H9 (cell line): ENCODE measurements around the gene SOX12. TPM values are rescaled to one million over a fixed set of nuclear protein-coding genes. Genes with fewer than 3 reads are reported as not detected.

ENCODE experiments used
- DNase-seq: peaks from one replicate; pipeline ENCODE4 v3.0.0-alpha.2; 2017
- H2AFZ ChIP-seq: one replicate; pipeline ENCODE4 v1.6.1; 2013; ENCODE audit warnings: mild to moderate bottlenecking, low read length, control low read depth, moderate library complexity
- H2AK5ac ChIP-seq: 2 replicates; pipeline ENCODE4 v1.6.1; 2013; ENCODE audit warnings: low read length, control low read depth, mixed read lengths; ENCODE audit not compliant: insufficient read length
- H2BK120ac ChIP-seq: one replicate; pipeline ENCODE4 v1.6.1; 2013; ENCODE audit warnings: low read depth, mild to moderate bottlenecking, low read length, control low read depth, inconsistent platforms; ENCODE audit not compliant: poor library complexity, severe bottlenecking
- H2BK12ac ChIP-seq: 2 replicates; pipeline ENCODE4 v1.6.1; 2013; ENCODE audit warnings: low read length, control low read depth, mixed read lengths, low read depth; ENCODE audit not compliant: insufficient read length
- H2BK15ac ChIP-seq: 2 replicates; pipeline ENCODE4 v1.6.1; 2013; ENCODE audit warnings: low read depth, low read length, control low read depth
- H2BK20ac ChIP-seq: one replicate; pipeline ENCODE4 v1.6.1; 2013; ENCODE audit warnings: low read depth, mild to moderate bottlenecking, low read length, control low read depth, inconsistent platforms; ENCODE audit not compliant: poor library complexity, severe bottlenecking
- H2BK5ac ChIP-seq: 2 replicates; pipeline ENCODE4 v1.6.1; 2013; ENCODE audit warnings: low read length, control low read depth, mixed read lengths; ENCODE audit not compliant: insufficient read length
- H3K14ac ChIP-seq: 2 replicates; pipeline ENCODE4 v1.6.1; 2013; ENCODE audit warnings: low read length, control low read depth; ENCODE audit not compliant: insufficient read depth
- H3K18ac ChIP-seq: 2 replicates; pipeline ENCODE4 v1.6.1; 2013; ENCODE audit warnings: low read depth, mild to moderate bottlenecking, mixed read lengths, low read length, control low read depth; ENCODE audit not compliant: insufficient read length
- H3K23ac ChIP-seq: 2 replicates; pipeline ENCODE4 v1.6.1; 2013; ENCODE audit warnings: low read length, control low read depth, mixed read lengths, low read depth; ENCODE audit not compliant: insufficient read length
- H3K23me2 ChIP-seq: 2 replicates; pipeline ENCODE4 v1.6.1; 2013; ENCODE audit warnings: low read depth, mild to moderate bottlenecking, mixed read lengths, low read length, control low read depth; ENCODE audit not compliant: insufficient read length, poor library complexity, severe bottlenecking
- H3K27ac ChIP-seq: 2 replicates; pipeline ENCODE4 v1.5.1; 2013; ENCODE audit warnings: low read length, control low read depth, mixed read lengths, low read depth; ENCODE audit not compliant: insufficient read length
- H3K27me3 ChIP-seq: 2 replicates; pipeline ENCODE4 v1.6.1; 2013; ENCODE audit warnings: low read length, control low read depth, inconsistent platforms; ENCODE audit not compliant: insufficient read depth
- H3K4ac ChIP-seq: 2 replicates; pipeline ENCODE4 v1.6.1; 2013; ENCODE audit warnings: low read depth, mild to moderate bottlenecking, control low read depth, inconsistent platforms, low read length, moderate library complexity
- H3K4me1 ChIP-seq: 2 replicates; pipeline ENCODE4 v1.6.1; 2013; ENCODE audit warnings: low read length, control low read depth, inconsistent platforms; ENCODE audit not compliant: insufficient read depth
- H3K4me2 ChIP-seq: 2 replicates; pipeline ENCODE4 v1.6.1; 2013; ENCODE audit warnings: low read length, control low read depth, mixed read lengths; ENCODE audit not compliant: insufficient read length, insufficient read depth
- H3K56ac ChIP-seq: 2 replicates; pipeline ENCODE4 v1.6.1; 2013; ENCODE audit warnings: low read depth, mild to moderate bottlenecking, mixed read lengths, low read length, control low read depth; ENCODE audit not compliant: insufficient read length
- H3K79me1 ChIP-seq: 2 replicates; pipeline ENCODE4 v1.6.1; 2013; ENCODE audit warnings: low read depth, mild to moderate bottlenecking, moderate library complexity, low read length, control low read depth, inconsistent platforms; ENCODE audit not compliant: insufficient read depth, poor library complexity, severe bottlenecking
- H3K79me2 ChIP-seq: 2 replicates; pipeline ENCODE4 v1.6.1; 2013; ENCODE audit warnings: low read length, control low read depth, inconsistent platforms; ENCODE audit not compliant: insufficient read depth
- H3K9ac ChIP-seq: 2 replicates; pipeline ENCODE4 v1.6.1; 2013; ENCODE audit warnings: low read length, control low read depth, mixed read lengths; ENCODE audit not compliant: insufficient read length; ENCODE audit errors: extremely low read depth
- H3K9me3 ChIP-seq: one replicate; pipeline ENCODE4 v1.6.1; 2013; ENCODE audit warnings: low read depth, low read length, inconsistent platforms; ENCODE audit not compliant: control insufficient read depth
- H3T11ph ChIP-seq: one replicate; pipeline ENCODE4 v1.6.1; 2013; ENCODE audit warnings: mild to moderate bottlenecking, low read length, control low read depth, inconsistent platforms
- H4K20me1 ChIP-seq: one replicate; pipeline ENCODE4 v1.6.1; 2013; ENCODE audit not compliant: control insufficient read depth, insufficient read length, insufficient read depth
- H4K5ac ChIP-seq: 2 replicates; pipeline ENCODE4 v1.6.1; 2013; ENCODE audit warnings: low read depth, mild to moderate bottlenecking, mixed read lengths, low read length, control low read depth; ENCODE audit not compliant: insufficient read length
- H4K8ac ChIP-seq: replicated peaks from 2 replicates; pipeline ENCODE4 v1.6.1; 2013; ENCODE audit warnings: low read length, control low read depth, mixed read lengths, low read depth; ENCODE audit not compliant: insufficient read length
- H4K91ac ChIP-seq: 2 replicates; pipeline ENCODE4 v1.6.1; 2013; ENCODE audit warnings: low read depth, mild to moderate bottlenecking, moderate library complexity, mixed read lengths, low read length, control low read depth; ENCODE audit not compliant: insufficient read length
- H3K27ac Mint-ChIP-seq, 3 experiments: 2 replicates in 2 of 3; 3 replicates in 1 of 3; pipeline ENCODE4 v1.8.0; 2020 to 2021; ENCODE audit warnings: mixed read lengths in 3 of 3, mild to moderate bottlenecking in 1 of 3, moderate library complexity in 1 of 3
- H3K27me3 Mint-ChIP-seq: 2 replicates; pipeline ENCODE4 v1.8.0; 2021; ENCODE audit warnings: low read depth, mild to moderate bottlenecking, moderate library complexity, mixed read lengths
- H3K36me3 Mint-ChIP-seq, 3 experiments: 2 replicates in 2 of 3; 3 replicates in 1 of 3; pipeline ENCODE4 v1.8.0; 2020 to 2021; ENCODE audit warnings: low read depth in 3 of 3, mixed read lengths in 3 of 3; ENCODE audit not compliant: insufficient read depth in 1 of 3
- H3K4me1 Mint-ChIP-seq, 2 experiments: 2 replicates each; pipeline ENCODE4 v1.8.0; 2020; ENCODE audit warnings: mixed read lengths in 2 of 2
- H3K4me3 Mint-ChIP-seq, 2 experiments: 2 replicates in 1 of 2; 3 replicates in 1 of 2; pipeline ENCODE4 v1.8.0; 2020 to 2021; ENCODE audit warnings: mild to moderate bottlenecking in 2 of 2, mixed read lengths in 2 of 2, moderate library complexity in 1 of 2
- H3K9me3 Mint-ChIP-seq, 2 experiments: 2 replicates in 1 of 2; 3 replicates in 1 of 2; pipeline ENCODE4 v1.8.0; 2020; ENCODE audit warnings: mild to moderate bottlenecking in 2 of 2, mixed read lengths in 2 of 2, moderate library complexity in 1 of 2
- WGBS: extraction: QIAGEN DNeasy Blood & Tissue Kit; methylation state at CpG from one replicate; pipeline ENCODE4 v1.1.7; 2013; ENCODE audit warnings: missing lambda C conversion rate, low lambda C conversion rate, mixed read lengths; ENCODE audit not compliant: insufficient read length; ENCODE audit errors: extremely low coverage; 5-methylcytosine and 5-hydroxymethylcytosine counted together
- total RNA-seq: library from RNA; stranded (reverse); gene quantifications from 2 replicates; pipeline ENCODE4 v1.2.1, GENCODE V29; 2021
- TF ChIP-seq, protein P1 (sequence below): fragments of 200-600 bp; sonication (generic); conservative IDR thresholded peaks from 3 replicates; pipeline ENCODE4 v1.8.0; 2021; ENCODE audit warnings: antibody characterized with exemption, mild to moderate bottlenecking

The SOX12 gene
- total RNA-seq, 1 experiment from 2014 or later, result 54.4 TPM

DNA sequence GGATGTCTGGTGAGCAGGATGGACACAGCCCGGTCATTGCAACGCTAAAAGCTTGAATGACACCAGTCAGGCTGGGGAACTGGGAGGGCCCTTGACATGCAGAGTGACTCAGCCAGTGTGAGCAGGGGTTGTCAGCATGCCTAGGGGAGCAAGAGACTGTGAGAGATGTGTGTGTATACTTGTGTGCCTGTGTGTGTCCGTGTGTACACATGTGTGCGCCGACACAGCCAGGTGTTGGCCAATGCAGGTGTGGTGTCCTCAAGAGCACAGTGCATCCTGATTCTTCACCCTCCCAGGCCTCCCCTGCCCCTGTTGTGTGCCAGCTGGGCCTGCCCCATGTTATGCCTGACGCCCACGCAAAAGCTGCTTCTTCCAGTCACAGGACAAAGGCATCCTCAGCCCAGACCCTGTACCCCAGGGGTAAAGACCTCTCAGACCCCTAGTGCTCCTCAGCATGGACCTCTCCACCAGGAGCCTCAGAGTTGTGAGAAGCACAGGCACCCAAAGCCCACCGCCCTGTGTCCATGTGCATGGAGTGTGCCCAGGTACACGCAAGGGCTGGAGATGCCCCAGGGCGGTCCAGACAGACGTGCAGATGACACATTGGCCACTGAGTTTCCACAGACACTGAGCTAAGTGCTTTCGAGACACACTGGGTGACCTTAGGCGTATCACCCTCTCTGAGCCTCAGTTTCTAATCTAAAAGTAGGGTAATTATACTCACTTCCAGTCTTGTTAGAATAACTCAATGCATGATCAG lies 38.1 kb downstream of the SOX12 start:
- H3K23ac ChIP-seq, result no peak overlapping the region

More for the DNA sequence above, 38.1 kb downstream of the SOX12 start:
- H3K27ac ChIP-seq, result no peak overlapping the region
- no peaks in the 10 kb centered on the region for H3K79me1 ChIP-seq
- no peaks in the 10 kb centered on the region for H3K27me3 ChIP-seq
- H4K20me1 ChIP-seq, result peaks cover 3% of the 10 kb centered on the region
- H2BK20ac ChIP-seq, result no peak overlapping the region
- TF ChIP-seq, protein P1, sequence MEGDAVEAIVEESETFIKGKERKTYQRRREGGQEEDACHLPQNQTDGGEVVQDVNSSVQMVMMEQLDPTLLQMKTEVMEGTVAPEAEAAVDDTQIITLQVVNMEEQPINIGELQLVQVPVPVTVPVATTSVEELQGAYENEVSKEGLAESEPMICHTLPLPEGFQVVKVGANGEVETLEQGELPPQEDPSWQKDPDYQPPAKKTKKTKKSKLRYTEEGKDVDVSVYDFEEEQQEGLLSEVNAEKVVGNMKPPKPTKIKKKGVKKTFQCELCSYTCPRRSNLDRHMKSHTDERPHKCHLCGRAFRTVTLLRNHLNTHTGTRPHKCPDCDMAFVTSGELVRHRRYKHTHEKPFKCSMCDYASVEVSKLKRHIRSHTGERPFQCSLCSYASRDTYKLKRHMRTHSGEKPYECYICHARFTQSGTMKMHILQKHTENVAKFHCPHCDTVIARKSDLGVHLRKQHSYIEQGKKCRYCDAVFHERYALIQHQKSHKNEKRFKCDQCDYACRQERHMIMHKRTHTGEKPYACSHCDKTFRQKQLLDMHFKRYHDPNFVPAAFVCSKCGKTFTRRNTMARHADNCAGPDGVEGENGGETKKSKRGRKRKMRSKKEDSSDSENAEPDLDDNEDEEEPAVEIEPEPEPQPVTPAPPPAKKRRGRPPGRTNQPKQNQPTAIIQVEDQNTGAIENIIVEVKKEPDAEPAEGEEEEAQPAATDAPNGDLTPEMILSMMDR, result no peak
- H3K27me3 Mint-ChIP-seq, result peaks cover 14% of the 10 kb centered on the region
- H2AFZ ChIP-seq, result no peak overlapping the region
- H3T11ph ChIP-seq, result no peak overlapping the region
- H3K9ac ChIP-seq, result no peak overlapping the region
- WGBS, result no CpG with 5 or more reads among the region's 13 CpGs
- no peak overlapping the region for H3K4ac ChIP-seq
- no peak overlapping the region for H4K91ac ChIP-seq
- no peaks in the 10 kb centered on the region for H3K36me3 Mint-ChIP-seq
- no peak overlapping the region for H2BK120ac ChIP-seq
- H3K56ac ChIP-seq, result no peak overlapping the region
- H3K4me2 ChIP-seq, result no peak overlapping the region
- no peak overlapping the region for H2AK5ac ChIP-seq
- H3K79me2 ChIP-seq, result no peaks in the 10 kb centered on the region
- no peak overlapping the region for H2BK15ac ChIP-seq
- H3K23me2 ChIP-seq, result no peaks in the 10 kb centered on the region
- H4K5ac ChIP-seq, result no peak overlapping the region
- H3K4me1 Mint-ChIP-seq, result peaks cover 16 to 21% of the 10 kb centered on the region in 2 experiments
- no peak overlapping the region for H2BK12ac ChIP-seq
- H3K4me3 Mint-ChIP-seq, result no peak overlapping the region
- no peaks in the 10 kb centered on the region; the same call in 1 of the 2 replicates for H3K4me1 ChIP-seq
- no peak overlapping the region for H3K18ac ChIP-seq
- H3K14ac ChIP-seq, result no peak overlapping the region
- H3K9me3 ChIP-seq, result no peaks in the 10 kb centered on the region
- no peaks in the 10 kb centered on the region for H3K9me3 Mint-ChIP-seq
- no peak for DNase-seq
- no peak overlapping the region for H4K8ac ChIP-seq
- no peak overlapping the region for H3K27ac Mint-ChIP-seq
- no peak overlapping the region for H2BK5ac ChIP-seq
